Left forelimb (tissue), 1 donor: ENCODE results near the gene SASH1.

Experiments
- DNase-seq: peaks from one replicate; pipeline ENCODE4 v3.0.0-alpha.2; 2018; ENCODE audit warnings: low spot score

The SASH1 gene

GRCh38 chr6:148523048-148523447, 180.4 kb downstream of the SASH1 start:
- no peak for DNase-seq

GRCh38 chr6:148523551-148523950, 180.9 kb downstream of the SASH1 start:
- DNase-seq, result no peak

- no peak for DNase-seq
Measured at GRCh38 chr6:148524471-148524882, 181.8 kb downstream of the SASH1 start.

GRCh38 chr6:148524976-148525375, 182.3 kb downstream of the SASH1 start:
- no peak for DNase-seq

- no peak for DNase-seq
Measured at GRCh38 chr6:148525453-148525852, 182.8 kb downstream of the SASH1 start.

GRCh38 chr6:148526145-148526544, 183.5 kb downstream of the SASH1 start:
- no peak for DNase-seq

- DNase-seq, result no peak
Measured at GRCh38 chr6:148528292-148528691, 185.7 kb downstream of the SASH1 start.

GRCh38 chr6:148529010-148529409, 186.4 kb downstream of the SASH1 start:
- DNase-seq, result no peak

- DNase-seq, result no peak
Measured at GRCh38 chr6:148530394-148530953, 187.8 kb downstream of the SASH1 start.

- no peak for DNase-seq
Measured at GRCh38 chr6:148530976-148531375, 188.3 kb downstream of the SASH1 start.

GRCh38 chr6:148532698-148533097, 190.1 kb downstream of the SASH1 start:
- no peak for DNase-seq

GRCh38 chr6:148533309-148534107, 190.9 kb downstream of the SASH1 start:
- DNase-seq, result no peak

- no peak for DNase-seq
Measured at GRCh38 chr6:148534871-148535270, 192.2 kb downstream of the SASH1 start.

- DNase-seq, result no peak
Measured at GRCh38 chr6:148535381-148535780, 192.7 kb downstream of the SASH1 start.

- DNase-seq, result no peak
Measured at GRCh38 chr6:148535976-148536375, 193.3 kb downstream of the SASH1 start.

GRCh38 chr6:148538261-148539190, 195.9 kb downstream of the SASH1 start:
- no peak for DNase-seq

GRCh38 chr6:148543540-148543939, 200.9 kb downstream of the SASH1 start:
- no peak for DNase-seq

- DNase-seq, result no peak
Measured at GRCh38 chr6:148544421-148544820, 201.8 kb downstream of the SASH1 start.

- no peak for DNase-seq
Measured at GRCh38 chr6:148545901-148546300, 203.3 kb downstream of the SASH1 start.

- no peak for DNase-seq
Measured at GRCh38 chr6:148547110-148547509, 204.5 kb downstream of the SASH1 start.

GRCh38 chr6:148548065-148548748, 205.6 kb downstream of the SASH1 start:
- DNase-seq, result no peak

- DNase-seq, result no peak
Measured at GRCh38 chr6:148548749-148549140, 206.1 kb downstream of the SASH1 start.
